Vagina (tissue), 2 donors: ENCODE results near the gene IMMP2L.

ENCODE experiments used
- POLR2A ChIP-seq, 2 donors: fragments of 450-650 bp; IDR thresholded peaks; one replicate each; pipeline ENCODE4 v1.6.1; 2017; ENCODE audit warnings: antibody characterized with exemption in 2 of 2, mild to moderate bottlenecking in 2 of 2, moderate library complexity in 2 of 2
- POLR2AphosphoS5 ChIP-seq, 2 donors: sonication (generic); formaldehyde crosslinking; IDR thresholded peaks; one replicate each; pipeline ENCODE4 v1.9.0; 2017; ENCODE audit warnings: antibody characterized with exemption in 2 of 2, mild to moderate bottlenecking in 2 of 2, low read depth in 1 of 2; ENCODE audit not compliant: insufficient read depth in 1 of 2
- TF ChIP-seq, protein P1 (sequence below), 3 experiments: fragments of 450-650 bp in 2 of 3; fragments of 200-600 bp in 1 of 3; sonication (generic) in 1 of 3; IDR thresholded peaks; one replicate each; pipeline ENCODE4 v1.5.1; 2017 to 2019; ENCODE audit warnings: antibody characterized with exemption in 3 of 3, mild to moderate bottlenecking in 2 of 3, moderate library complexity in 2 of 3

GRCh38 chr7:110841840-110842545 lies 720.3 kb downstream of the IMMP2L start:
- TF ChIP-seq, protein P1, sequence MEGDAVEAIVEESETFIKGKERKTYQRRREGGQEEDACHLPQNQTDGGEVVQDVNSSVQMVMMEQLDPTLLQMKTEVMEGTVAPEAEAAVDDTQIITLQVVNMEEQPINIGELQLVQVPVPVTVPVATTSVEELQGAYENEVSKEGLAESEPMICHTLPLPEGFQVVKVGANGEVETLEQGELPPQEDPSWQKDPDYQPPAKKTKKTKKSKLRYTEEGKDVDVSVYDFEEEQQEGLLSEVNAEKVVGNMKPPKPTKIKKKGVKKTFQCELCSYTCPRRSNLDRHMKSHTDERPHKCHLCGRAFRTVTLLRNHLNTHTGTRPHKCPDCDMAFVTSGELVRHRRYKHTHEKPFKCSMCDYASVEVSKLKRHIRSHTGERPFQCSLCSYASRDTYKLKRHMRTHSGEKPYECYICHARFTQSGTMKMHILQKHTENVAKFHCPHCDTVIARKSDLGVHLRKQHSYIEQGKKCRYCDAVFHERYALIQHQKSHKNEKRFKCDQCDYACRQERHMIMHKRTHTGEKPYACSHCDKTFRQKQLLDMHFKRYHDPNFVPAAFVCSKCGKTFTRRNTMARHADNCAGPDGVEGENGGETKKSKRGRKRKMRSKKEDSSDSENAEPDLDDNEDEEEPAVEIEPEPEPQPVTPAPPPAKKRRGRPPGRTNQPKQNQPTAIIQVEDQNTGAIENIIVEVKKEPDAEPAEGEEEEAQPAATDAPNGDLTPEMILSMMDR (IDR thresholded peaks at IDR 0.05) = no peak
- TF ChIP-seq POLR2A (IDR thresholded peaks at IDR 0.05) (no peak), POLR2AphosphoS5 (IDR thresholded peaks at IDR 0.05; ENCODE audit: insufficient read depth in 1 of 2, low read depth in 1 of 2) (no peak)
